K562 (cell line): ENCODE measurements around the gene ZFTA. TPM values are rescaled to one million over a fixed set of nuclear protein-coding genes. Genes with fewer than 3 reads are reported as not detected.

ENCODE experiments used
- ATF7 ChIP-seq: fragments of 450-650 bp; IDR thresholded peaks from 2 replicates; pipeline ENCODE4 v1.7.1; 2014; ENCODE audit warnings: mild to moderate bottlenecking, moderate library complexity
- HDAC1 ChIP-seq, 2 experiments: fragments of 450-650 bp; IDR thresholded peaks; 2 replicates each; pipeline ENCODE4 v1.6.1; 2016 to 2017; ENCODE audit warnings: inconsistent platforms in 1 of 2, mild to moderate bottlenecking in 1 of 2, moderate library complexity in 1 of 2
- POLR2G ChIP-seq: fragments of 200-400 bp; formaldehyde crosslinking; IDR thresholded peaks from 2 replicates; pipeline ENCODE4 v1.6.1; 2017; ENCODE audit warnings: low read depth, mild to moderate bottlenecking, antibody characterized with exemption, low read length, moderate library complexity
- ZKSCAN8 ChIP-seq: fragments of 200-800 bp; sonication (Bioruptor generic); IDR thresholded peaks from 2 replicates; pipeline ENCODE4 v1.6.1; 2016; ENCODE audit warnings: missing genetic modification characterization, missing compliant biosample characterization
- ZNF133 ChIP-seq: fragments of 250-450 bp; sonication (Bioruptor Pico); IDR thresholded peaks from 2 replicates; pipeline ENCODE4 v1.4.0; 2020; ENCODE audit warnings: mild to moderate bottlenecking
- ZNF431 ChIP-seq: sonication (generic); formaldehyde crosslinking; IDR thresholded peaks from 2 replicates; pipeline ENCODE4 v1.8.0; 2022; ENCODE audit warnings: mild to moderate bottlenecking, missing genetic modification reagents
- polyA plus RNA-seq, 8 experiments: library from polyadenylated mRNA; depleted of rRNA in 4 of 8; stranded (reverse) in 5 of 8; unstranded in 3 of 8; fragments of >200 nt; fragmentation: Nextera tagmentation in 2 of 8; fragmentation: Illumina TruSeq in 1 of 8; extraction: Ambion mirVana in 2 of 8; extraction: Trizol in 1 of 8; gene quantifications; 2 replicates each; pipeline versions ENCODE4 v1.2.1 to v1.2.3, GENCODE V29; 2011 to 2014; ENCODE audit warnings: inconsistent platforms in 1 of 8, missing spikeins in 1 of 8
- total RNA-seq, 7 experiments: library from RNA; depleted of rRNA in 6 of 7; stranded (reverse); fragments of >200 nt in 6 of 7; fragmentation: Illumina TruSeq in 2 of 7; extraction: Trizol in 2 of 7; gene quantifications; 2 replicates each; pipeline versions ENCODE4 v1.2.1 to v1.2.3, GENCODE V29; 2011 to 2021; ENCODE audit warnings: low replicate concordance in 1 of 7
- TF ChIP-seq, protein P1 (sequence below): IDR thresholded peaks from 2 replicates; pipeline ENCODE4 v1.6.1; 2014; ENCODE audit warnings: antibody characterized with exemption
- TF ChIP-seq, protein P2 (sequence below): sonication (generic); formaldehyde crosslinking; IDR thresholded peaks from 2 replicates; pipeline ENCODE4 v1.8.0; 2022; ENCODE audit warnings: mild to moderate bottlenecking, missing genetic modification reagents
- TF ChIP-seq, protein P3 (sequence below), 2 experiments: IDR thresholded peaks; 2 replicates each; pipeline ENCODE4 v1.6.1; 2011; ENCODE audit warnings: borderline replicate concordance in 1 of 2, control low read depth in 1 of 2, low read depth in 1 of 2, low read length in 1 of 2, mild to moderate bottlenecking in 1 of 2, mixed read lengths in 1 of 2, moderate library complexity in 1 of 2; ENCODE audit not compliant: insufficient read depth in 1 of 2, insufficient read length in 1 of 2, poor library complexity in 1 of 2, severe bottlenecking in 1 of 2; ENCODE audit errors: extremely low read depth in 1 of 2
- TF ChIP-seq, protein P4 (sequence below): fragments of 200-800 bp; sonication (Bioruptor generic); IDR thresholded peaks from 2 replicates; pipeline ENCODE4 v1.6.1; 2017; ENCODE audit warnings: missing genetic modification characterization, missing compliant biosample characterization
- TF ChIP-seq, protein P5 (sequence below): sonication (generic); formaldehyde crosslinking; IDR thresholded peaks from 2 replicates; pipeline ENCODE4 v1.8.1; 2023; ENCODE audit warnings: mild to moderate bottlenecking, missing genetic modification reagents

The ZFTA gene
- total and polyA plus RNA-seq, 9 of the 15 experiments (the other 6 are each of a cell fraction or from before 2014, with no cell fraction given), result 0.45 to 12.3 (median 2.9) TPM

DNA sequence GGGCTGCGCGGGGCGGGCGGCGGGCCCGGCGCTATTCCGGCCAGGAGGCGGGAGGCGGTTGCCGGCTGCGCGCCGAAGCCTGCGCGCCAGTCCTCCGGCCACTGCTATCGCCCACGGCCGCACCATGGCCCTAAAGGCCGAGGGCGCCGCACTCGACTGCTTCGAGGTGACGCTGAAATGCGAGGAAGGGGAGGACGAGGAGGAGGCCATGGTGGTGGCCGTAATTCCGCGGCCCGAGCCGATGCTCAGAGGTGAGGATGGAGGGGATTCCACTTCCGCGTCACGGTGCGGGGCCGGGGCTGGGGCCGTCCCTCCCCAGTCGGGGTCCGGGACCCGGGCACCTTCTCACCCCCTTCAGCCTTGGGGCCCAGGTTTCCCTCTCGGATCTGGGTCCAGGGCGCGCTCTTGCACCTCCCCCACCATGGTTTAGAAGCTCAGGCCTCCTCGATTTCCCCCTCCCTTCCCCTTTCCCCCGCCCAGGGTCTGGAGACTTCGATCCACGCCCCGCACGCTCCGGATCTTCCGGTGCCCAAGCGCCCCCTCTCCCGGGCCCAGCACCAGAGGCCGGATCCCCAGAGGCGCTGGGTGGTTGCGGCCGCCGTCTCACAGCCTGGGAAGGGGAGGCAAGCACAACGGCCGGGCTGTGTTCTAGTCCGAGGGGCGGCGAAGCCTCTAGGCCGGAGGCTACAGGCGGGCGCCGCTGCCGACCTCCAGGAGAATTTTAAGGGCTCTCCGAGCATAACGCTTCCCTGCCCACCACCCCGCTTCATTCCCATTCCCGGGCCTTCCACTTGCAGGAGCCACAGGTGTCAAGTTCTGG is 45.2 kb upstream of the ZFTA start (continued):
- TF ChIP-seq, protein P1, sequence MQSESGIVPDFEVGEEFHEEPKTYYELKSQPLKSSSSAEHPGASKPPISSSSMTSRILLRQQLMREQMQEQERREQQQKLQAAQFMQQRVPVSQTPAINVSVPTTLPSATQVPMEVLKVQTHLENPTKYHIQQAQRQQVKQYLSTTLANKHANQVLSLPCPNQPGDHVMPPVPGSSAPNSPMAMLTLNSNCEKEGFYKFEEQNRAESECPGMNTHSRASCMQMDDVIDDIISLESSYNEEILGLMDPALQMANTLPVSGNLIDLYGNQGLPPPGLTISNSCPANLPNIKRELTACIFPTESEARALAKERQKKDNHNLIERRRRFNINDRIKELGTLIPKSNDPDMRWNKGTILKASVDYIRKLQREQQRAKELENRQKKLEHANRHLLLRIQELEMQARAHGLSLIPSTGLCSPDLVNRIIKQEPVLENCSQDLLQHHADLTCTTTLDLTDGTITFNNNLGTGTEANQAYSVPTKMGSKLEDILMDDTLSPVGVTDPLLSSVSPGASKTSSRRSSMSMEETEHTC, result no peak
- TF ChIP-seq ZKSCAN8 (CRISPR knock-in tag) (no peak), ZNF431 (no peak), POLR2G (peak; percentile 85), HDAC1 (IDR thresholded peaks at IDR 0.05) (peak in 1 of 2 experiments; percentile 17; a peak in 1 of 4 replicates), ZNF133 (CRISPR knock-in tag) (no peak), ATF7 (no peak)
- TF ChIP-seq, protein P2, sequence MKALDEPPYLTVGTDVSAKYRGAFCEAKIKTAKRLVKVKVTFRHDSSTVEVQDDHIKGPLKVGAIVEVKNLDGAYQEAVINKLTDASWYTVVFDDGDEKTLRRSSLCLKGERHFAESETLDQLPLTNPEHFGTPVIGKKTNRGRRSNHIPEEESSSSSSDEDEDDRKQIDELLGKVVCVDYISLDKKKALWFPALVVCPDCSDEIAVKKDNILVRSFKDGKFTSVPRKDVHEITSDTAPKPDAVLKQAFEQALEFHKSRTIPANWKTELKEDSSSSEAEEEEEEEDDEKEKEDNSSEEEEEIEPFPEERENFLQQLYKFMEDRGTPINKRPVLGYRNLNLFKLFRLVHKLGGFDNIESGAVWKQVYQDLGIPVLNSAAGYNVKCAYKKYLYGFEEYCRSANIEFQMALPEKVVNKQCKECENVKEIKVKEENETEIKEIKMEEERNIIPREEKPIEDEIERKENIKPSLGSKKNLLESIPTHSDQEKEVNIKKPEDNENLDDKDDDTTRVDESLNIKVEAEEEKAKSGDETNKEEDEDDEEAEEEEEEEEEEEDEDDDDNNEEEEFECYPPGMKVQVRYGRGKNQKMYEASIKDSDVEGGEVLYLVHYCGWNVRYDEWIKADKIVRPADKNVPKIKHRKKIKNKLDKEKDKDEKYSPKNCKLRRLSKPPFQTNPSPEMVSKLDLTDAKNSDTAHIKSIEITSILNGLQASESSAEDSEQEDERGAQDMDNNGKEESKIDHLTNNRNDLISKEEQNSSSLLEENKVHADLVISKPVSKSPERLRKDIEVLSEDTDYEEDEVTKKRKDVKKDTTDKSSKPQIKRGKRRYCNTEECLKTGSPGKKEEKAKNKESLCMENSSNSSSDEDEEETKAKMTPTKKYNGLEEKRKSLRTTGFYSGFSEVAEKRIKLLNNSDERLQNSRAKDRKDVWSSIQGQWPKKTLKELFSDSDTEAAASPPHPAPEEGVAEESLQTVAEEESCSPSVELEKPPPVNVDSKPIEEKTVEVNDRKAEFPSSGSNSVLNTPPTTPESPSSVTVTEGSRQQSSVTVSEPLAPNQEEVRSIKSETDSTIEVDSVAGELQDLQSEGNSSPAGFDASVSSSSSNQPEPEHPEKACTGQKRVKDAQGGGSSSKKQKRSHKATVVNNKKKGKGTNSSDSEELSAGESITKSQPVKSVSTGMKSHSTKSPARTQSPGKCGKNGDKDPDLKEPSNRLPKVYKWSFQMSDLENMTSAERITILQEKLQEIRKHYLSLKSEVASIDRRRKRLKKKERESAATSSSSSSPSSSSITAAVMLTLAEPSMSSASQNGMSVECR, result no peak
- TF ChIP-seq, protein P3, sequence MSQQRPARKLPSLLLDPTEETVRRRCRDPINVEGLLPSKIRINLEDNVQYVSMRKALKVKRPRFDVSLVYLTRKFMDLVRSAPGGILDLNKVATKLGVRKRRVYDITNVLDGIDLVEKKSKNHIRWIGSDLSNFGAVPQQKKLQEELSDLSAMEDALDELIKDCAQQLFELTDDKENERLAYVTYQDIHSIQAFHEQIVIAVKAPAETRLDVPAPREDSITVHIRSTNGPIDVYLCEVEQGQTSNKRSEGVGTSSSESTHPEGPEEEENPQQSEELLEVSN (IDR thresholded peaks at IDR 0.05; ENCODE audit: borderline replicate concordance in 1 of 2, extremely low read depth in 1 of 2, insufficient read depth in 1 of 2, insufficient read length in 1 of 2, low read depth in 1 of 2, low read length in 1 of 2, poor library complexity in 1 of 2, severe bottlenecking in 1 of 2), result peak in 1 of 2 experiments; percentile 5
- TF ChIP-seq, protein P4, sequence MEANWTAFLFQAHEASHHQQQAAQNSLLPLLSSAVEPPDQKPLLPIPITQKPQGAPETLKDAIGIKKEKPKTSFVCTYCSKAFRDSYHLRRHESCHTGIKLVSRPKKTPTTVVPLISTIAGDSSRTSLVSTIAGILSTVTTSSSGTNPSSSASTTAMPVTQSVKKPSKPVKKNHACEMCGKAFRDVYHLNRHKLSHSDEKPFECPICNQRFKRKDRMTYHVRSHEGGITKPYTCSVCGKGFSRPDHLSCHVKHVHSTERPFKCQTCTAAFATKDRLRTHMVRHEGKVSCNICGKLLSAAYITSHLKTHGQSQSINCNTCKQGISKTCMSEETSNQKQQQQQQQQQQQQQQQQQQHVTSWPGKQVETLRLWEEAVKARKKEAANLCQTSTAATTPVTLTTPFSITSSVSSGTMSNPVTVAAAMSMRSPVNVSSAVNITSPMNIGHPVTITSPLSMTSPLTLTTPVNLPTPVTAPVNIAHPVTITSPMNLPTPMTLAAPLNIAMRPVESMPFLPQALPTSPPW (CRISPR knock-in tag), result peak; percentile 62
- TF ChIP-seq, protein P5, sequence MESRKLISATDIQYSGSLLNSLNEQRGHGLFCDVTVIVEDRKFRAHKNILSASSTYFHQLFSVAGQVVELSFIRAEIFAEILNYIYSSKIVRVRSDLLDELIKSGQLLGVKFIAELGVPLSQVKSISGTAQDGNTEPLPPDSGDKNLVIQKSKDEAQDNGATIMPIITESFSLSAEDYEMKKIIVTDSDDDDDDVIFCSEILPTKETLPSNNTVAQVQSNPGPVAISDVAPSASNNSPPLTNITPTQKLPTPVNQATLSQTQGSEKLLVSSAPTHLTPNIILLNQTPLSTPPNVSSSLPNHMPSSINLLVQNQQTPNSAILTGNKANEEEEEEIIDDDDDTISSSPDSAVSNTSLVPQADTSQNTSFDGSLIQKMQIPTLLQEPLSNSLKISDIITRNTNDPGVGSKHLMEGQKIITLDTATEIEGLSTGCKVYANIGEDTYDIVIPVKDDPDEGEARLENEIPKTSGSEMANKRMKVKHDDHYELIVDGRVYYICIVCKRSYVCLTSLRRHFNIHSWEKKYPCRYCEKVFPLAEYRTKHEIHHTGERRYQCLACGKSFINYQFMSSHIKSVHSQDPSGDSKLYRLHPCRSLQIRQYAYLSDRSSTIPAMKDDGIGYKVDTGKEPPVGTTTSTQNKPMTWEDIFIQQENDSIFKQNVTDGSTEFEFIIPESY (CRISPR knock-in tag), result no peak
